ENCODE results near the gene PLK1.
"Not testable (repeated sequence)": the region's sequence is repeated elsewhere in the genome, so short reads cannot be mapped to it uniquely, and the experiment has no call there.

PLK1 gene

DNA sequence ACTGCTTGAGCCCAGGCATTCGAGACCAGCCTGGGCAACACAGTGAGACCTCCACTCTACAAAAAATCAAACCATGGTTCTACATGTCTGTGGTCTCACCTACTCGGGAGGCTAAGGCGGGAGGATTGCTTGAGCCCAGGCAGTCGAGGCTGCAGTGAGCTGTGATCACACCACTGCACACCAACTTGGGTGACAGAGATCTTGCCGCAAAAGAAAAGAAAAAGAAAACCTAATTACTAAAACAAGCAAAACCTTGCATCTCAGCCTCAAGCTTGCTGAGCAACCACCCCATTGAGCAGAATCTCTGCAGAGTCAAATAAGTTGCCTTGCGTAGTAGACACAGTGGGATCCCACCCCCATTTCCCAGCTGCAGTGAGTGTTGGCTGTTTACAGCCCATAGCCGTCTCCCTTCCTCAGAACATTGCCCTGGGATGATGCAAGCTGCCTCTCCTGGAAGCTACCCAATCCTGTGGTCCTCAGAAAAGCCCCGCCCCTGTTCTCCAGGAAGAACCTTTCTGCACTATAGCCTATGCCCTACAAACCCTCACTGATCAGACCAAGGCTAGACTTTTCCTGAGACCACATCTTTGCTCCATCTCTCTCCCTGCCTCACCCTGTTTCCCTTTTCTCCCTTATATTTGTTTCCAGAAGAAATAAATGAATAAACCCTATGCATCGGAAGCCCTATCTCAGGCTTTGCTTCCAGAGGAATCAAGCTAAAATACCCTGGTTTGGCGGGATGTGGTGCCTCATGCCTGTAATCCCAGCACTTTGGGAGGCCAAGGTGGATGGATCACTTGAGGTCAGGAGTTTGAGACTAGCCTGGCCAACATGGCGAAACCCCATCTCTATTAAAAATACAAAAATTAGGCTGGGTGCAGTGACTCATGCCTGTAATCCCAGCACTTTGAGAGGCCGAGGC is 51.1 kb downstream of the PLK1 start:
- DNase-seq (ENCODE audit: extremely low read depth, low read depth): no peak
- TF ChIP-seq, protein P1, sequence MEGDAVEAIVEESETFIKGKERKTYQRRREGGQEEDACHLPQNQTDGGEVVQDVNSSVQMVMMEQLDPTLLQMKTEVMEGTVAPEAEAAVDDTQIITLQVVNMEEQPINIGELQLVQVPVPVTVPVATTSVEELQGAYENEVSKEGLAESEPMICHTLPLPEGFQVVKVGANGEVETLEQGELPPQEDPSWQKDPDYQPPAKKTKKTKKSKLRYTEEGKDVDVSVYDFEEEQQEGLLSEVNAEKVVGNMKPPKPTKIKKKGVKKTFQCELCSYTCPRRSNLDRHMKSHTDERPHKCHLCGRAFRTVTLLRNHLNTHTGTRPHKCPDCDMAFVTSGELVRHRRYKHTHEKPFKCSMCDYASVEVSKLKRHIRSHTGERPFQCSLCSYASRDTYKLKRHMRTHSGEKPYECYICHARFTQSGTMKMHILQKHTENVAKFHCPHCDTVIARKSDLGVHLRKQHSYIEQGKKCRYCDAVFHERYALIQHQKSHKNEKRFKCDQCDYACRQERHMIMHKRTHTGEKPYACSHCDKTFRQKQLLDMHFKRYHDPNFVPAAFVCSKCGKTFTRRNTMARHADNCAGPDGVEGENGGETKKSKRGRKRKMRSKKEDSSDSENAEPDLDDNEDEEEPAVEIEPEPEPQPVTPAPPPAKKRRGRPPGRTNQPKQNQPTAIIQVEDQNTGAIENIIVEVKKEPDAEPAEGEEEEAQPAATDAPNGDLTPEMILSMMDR (IDR thresholded peaks at IDR 0.05; ENCODE audit: low read depth, low read length): no peak

DNA sequence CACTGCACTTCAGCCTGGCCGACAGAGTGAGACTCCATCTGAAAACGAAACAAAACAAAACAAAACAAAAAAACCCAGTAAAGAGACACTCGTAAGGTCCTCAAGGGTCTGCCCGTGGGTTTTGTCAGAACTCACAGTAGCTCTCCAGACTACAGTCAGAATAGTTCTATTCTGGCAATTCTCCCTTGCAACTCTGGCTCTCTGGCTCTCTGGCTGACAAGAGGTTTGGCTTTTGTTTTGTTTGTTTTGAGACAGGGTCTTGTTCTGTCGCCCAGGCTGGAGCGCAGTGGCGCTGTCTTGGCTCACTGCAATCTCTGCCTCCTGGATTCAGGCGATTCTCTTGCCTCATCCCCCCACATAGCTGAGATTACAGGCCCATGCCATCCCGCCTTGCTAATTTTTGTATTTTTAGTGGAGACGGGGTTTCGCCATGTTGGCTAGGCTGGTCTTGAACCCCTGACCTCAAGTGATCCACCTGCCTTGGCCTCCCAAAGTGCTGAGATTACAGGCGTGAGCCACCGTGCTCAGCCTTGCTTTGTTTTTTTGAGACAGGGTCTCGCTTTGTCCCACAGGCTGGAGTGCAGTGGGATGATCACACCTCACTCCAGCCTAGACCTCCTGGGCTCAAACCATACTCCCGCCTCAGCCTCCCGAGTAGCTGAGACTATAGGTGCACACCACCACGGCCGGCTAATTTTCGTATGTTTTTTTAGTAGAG is 55.6 kb downstream of the PLK1 start:
- TF ChIP-seq, protein P1 (IDR thresholded peaks at IDR 0.05; ENCODE audit: low read depth, low read length): no peak
- no peak for DNase-seq (ENCODE audit: extremely low read depth, low read depth)

DNA sequence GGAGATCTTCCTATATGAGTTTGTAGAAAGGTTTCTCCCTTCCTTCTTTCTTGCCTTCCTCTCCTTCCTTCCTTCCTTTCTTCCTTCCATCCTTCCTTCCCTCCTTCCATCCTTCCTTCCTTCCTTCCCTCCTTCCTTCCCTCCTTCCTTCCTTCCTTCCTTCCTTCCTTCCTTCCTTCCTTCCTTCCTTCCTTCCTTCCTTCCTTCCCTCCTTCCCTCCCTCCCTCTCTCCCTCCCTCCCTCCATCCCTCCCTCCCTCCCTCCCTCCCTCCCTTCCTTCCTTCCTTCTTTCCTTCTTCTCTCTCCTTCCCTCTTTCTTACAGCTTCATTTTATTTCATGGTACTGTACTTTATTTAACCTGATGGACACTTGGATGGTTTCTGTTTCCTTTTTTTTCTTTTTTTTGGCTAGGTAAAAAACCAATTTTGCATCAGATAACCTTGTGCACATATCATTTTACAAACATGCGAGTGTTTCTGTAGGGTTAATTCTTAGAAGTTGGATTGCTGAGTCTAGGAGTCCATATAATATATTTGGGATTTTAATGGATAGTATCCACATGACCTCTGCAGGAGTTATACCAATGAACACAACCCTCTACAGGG is 58.8 kb downstream of the PLK1 start:
- DNase-seq (ENCODE audit: extremely low read depth, low read depth): not testable (repeated sequence)

DNA sequence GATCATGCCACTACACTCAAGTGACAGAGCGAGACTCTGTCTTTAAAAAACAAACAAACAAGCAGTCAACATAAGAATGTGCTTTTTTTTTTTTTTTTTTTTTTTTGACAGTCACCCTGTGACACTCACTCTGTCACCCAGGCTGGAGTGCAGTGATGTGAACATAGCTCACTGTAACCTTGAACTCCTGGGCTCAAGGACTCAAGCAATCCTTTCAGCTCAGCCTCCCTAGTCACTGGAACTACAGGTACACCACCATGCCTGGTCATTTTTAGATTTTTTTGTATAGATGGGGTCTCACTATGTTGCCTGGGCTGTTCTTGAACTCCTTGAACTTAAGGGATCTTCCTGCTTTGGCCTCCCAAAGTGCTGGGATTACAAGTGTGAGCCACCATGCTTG is 60.8 kb downstream of the PLK1 start:
- TF ChIP-seq, protein P1 (IDR thresholded peaks at IDR 0.05; ENCODE audit: low read depth, low read length): no peak
- no peak for DNase-seq (ENCODE audit: extremely low read depth, low read depth)
